AG20443 (cell line): Measurements from ENCODE around the gene RAX2.

Experiments
- DNase-seq: peaks from one replicate; pipeline ENCODE4 v3.0.0; 2012; ENCODE audit warnings: low spot score, mixed read lengths

Gene RAX2

DNA sequence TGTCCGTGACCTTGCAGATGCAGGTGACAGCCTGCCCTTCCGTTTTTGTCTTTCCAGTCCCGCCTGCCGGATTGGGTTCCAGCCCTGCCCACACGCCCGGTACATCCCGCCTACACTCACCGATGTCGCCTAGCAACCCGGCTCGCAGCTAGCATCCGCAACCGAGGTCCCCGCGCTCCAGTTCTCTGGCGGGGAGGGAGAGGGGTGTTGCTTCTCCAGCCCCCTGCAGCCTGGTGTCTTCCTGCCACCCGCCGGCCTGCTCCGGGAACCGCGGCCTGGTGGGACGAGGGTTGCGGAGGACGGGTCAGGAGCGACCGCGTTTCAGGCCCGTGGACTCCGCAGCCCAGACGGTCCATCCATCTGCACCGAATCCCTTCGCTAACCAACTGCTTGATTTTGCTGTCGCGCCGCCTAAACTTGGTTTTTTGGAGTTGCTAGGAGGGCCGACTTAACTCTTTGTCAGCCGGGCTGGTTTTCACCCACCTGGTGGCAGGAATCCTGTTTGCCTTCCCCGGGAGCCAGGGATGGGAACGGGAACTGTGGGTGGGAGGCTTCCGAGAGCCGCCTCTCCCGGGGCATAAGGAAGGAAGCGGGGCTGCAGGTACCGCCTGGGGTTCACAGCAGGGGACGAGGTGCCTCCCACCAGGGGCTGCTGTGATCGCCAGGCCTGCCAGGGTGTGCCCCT lies 29.5 kb upstream of the RAX2 start:
- DNase-seq, result peak; percentile 64

DNA sequence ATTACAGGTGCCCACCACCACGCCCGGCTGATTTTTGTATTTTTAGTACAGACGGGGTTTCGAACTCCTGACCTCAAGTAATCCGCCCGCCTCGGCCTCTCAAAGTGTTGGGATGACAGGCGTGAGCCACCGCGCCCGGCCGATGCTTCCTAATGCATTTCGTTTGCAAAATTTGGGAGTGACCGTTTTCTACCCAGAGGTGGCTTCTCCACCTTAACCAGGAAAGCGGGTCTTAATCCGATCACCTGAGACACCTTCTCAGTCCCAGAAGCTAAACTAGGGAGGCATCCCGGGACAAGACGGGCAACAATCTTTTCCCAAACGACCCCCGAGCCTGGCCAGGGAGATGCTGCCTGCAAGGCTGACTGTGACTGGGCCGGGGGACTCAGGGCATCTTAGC lies 29.0 kb upstream of the RAX2 start:
- DNase-seq, result no peak

DNA sequence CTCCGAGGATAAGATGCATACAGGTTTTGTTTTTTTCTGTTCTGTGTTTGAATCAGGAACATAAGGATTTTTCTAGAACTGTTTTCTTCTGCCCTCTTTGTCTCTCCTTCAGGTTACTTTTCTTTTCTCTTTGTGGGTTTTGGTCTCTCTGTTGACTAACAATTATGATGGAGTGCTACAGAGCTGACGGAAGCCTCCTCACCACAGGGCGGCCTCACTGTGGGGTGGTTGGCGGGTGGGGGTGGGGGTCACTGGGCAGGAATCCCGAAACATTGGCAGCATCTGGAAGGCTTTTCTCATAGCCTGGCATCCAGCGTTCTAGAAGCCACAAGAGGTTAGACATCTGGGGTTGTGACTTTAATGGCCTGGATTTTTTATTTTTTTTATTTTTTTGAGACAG lies 26.1 kb upstream of the RAX2 start:
- no peak for DNase-seq

DNA sequence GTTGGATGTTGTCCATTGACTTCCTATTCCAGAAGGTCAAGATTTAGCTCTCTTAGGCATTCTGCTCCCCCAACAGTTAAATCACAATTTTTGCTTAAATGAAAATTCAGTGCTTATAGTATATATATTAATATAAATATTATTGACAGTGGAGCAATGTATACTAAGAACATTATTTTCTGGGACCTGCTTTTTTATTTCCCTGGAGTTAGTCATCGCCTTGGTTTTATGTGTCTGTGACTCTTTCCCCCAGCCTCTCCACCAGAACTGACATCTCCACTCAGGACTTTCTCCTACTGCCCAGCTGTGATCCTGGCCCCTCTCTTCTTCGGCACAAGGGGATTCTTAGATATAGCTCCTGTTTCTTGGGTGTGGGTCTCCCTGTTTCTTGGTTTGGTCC lies 24.3 kb upstream of the RAX2 start:
- no peak for DNase-seq

DNA sequence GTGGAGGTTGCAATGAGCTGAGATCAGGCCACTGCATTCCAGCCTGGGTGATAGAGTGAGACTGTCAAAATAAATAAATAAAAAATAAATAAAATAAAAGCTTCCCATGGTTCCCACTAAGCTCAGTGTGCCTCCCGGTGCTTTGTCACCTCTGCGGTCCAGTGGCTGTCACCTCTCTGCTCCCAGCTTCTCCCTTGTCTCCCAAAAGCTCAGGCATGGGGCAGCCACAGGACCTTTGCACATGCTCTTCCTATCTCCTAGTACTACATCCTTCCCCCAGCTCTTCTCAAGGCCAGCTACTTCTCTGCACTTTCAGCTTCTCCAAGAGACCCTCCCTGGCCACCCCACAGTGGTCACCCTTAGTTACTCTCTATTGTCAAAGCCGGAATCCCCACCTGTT lies 21.8 kb upstream of the RAX2 start:
- no peak for DNase-seq

DNA sequence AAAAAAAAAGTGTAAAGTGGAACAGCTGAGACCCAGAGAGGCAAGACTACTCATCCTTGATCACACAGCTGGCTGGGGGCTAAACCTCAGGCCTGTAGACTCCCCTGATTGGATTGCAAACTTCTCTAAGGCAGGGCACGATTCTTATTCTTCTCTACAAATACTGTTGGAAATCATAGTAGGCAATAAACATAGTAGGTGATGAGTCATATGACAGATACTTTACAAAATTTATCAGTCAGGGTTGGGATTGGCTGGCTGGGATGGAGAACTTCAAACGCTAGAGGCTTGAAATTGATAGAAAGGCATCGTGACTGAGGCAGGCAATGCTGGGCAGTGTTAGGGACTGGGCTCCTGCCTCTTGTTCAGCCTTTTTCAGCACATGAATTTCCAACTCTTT lies 20.1 kb upstream of the RAX2 start:
- no peak for DNase-seq

DNA sequence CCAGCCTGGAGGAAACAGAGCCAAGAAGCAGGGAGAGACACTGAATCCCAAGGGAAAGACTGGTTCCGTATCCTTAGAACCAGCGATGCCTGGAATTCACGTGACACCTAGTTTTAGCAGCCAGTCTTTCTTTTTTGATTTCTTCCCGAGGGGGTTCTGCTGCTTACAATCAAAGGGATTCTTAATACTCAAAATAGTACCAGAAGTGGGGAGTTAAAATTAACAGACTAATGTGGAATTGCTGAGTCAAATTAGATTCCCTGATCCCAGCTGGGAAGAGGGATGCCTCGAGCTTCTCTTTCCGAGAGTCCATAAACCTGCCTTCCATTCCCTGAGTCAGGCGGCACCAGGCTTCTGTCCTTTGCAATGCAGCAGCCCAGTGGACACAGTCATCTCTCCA lies 18.9 kb upstream of the RAX2 start:
- no peak for DNase-seq

DNA sequence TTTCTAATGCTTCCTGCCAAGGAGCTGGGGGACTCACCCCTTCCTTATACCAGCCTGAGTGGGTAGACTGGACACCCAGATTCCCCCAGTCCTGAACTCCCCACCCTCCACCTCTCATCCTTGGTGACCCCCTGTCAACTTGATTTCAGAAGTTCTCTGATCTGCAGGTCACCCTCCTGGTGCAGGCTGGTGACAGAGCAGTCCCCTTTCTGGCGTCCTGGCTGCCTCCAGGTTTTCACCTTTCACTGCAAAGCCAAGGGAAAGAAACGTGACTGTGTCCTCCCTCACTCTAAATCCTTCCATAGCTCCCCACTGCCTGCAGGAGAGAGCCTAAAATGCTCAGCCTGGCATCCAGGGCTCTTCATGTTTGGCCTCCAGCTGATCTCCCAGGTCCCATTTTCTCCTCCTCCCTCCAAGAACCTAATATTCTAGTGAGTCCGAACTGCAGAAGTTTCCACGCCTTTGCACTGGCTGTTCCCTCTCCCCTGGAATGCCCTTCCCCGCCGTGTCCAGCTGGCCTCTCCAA lies 18.2 kb upstream of the RAX2 start:
- DNase-seq, result no peak

DNA sequence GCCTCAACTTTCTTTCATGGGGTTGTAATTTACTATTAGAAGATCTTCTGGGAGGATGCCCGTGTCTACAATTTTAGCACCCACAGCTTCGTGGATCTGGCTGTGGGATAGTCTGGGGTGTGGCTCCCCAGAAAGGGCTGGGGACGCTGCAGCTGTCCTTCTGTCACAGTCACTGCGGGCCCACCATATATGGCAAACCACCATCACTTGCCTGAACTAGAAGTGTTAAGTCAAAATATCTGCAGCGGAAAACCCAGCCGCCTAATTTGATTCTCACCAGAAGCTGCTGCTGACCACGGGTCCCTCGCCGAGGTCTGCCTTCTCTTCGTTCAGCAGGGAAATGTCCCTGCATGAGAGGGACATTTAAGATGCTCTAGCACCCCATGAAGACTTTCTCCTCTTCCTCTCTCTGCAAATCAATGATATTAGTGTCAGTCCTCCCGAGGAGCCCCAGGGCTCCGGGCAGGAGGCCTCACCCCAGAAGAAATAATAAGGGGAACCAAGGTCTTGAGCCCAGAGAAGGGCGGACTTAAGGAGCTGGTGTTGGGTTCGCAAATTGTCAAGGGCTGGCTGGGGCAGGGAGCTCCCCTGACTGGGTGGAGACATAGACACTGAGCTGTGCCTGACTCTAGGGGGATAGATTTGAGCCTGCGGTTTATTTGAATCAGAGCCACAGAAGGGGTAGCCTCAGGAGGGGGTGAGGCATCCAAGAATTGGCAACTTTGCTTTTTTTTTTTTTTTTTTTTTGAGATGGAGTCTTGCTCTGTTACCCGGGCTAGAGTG lies 17.2 kb upstream of the RAX2 start:
- no peak for DNase-seq

DNA sequence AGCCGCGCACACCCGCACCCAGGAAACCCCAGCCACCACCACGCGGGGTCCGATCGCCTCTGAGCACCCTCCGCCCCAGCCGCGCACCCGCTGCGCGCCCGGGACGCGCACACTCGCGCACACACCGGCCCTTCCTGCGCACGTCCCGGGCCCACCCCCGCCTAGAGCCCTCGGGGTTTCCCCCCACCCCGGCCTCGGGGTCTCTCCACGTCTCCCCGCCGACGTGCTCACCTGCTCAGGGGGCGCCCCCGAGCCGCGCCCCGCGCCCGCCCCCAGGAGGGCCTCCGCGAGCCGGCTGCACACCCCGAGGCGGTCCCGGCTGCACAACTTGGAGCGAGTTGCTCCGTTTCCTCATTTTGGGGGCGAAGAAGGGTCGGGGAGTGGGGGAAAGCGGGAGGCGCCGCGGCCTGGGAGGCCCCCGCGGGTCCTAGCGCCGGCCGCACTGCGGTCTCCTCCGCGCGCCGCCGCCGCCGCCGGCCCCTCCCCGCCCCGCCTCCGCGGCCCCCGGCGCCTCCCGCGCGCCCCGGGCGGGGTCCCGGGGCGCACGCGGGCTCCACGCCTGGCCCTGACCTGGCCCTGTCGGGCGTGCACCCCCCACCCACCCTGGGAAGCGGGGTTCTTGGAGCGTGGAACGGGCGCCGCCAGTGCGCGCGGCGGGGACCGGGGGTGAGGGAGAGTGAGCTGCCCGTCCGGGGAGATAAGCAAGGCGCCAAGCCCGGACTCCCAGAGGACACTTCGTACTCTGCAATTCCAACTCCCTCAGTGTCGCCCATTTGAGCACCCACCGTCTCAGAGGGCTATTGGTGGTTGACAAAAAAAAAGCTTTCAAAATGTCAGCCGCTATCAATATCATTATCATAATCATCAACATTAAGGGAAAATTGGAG lies 14.2 kb upstream of the RAX2 start, which contains the start of gene MATK:
Gene MATK (minus strand): TSS at position 444 of the 887 bp plus-strand sequence. CDS start 1,246 bp downstream, outside the sequence.
- DNase-seq, result no peak

DNA sequence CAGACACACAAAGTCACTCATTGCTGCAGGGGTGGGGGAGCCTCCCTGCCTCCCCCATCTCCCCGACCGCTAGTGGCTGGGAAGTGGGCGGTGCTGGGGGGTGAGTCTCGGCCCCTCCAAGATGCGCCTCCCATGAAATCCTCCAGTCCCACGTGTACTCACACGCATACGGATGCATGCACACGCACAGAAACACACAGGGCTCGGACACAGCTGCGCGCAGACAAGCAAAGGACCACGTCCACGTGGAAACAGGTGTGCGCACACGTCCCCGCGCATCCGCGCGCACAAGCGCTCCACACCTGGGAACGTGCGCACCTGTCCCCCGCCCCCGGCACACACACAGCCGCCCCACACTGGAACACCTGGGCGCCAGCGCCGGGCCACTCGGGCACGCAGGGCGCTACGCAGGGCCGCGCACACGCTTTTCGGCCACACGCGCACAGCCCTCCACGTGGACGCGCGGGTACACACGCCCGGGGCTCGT lies 13.5 kb upstream of the RAX2 start:
- DNase-seq, result no peak

DNA sequence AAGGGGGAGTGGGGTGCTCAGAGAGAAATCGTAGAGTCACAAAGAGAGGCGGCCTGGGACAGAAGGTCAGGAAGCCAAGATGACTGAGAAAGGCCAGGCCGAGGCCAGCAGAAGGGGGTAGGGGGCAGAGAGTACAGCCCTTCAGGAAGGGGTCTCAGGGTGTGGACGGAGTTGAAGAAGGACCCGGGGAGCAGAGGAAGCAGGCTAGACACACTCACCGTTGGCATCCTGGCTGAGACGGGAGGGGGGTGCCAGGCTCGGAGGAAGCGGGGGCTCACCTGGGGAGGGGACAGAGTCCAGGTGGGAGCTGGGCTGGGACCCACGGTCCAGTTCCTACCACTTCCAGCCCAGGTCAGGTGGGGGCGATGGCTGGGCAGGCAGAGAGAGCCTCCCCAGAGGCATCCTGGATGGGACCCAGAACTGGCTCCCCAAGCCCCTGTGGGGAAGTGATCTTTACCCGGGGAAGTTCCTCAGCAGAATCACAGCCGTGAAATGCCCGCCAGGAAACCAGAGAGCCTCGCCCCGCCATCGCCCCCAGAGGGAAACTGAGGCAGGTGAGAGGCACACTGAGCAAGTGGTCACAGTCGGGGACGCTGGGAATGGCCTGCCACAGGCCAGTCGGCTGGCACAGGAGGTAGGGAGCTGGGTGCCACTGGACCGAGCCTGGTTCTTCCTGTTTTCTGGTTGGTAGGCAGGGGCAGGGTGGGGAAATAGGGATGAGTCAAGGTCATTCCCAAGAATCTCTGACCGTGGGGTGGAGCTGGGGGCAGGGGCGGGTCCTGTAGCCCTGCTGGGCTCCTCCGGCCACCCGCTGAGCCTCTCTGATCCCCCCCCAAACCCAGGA lies 12.8 kb upstream of the RAX2 start:
- peak; percentile 48 for DNase-seq

DNA sequence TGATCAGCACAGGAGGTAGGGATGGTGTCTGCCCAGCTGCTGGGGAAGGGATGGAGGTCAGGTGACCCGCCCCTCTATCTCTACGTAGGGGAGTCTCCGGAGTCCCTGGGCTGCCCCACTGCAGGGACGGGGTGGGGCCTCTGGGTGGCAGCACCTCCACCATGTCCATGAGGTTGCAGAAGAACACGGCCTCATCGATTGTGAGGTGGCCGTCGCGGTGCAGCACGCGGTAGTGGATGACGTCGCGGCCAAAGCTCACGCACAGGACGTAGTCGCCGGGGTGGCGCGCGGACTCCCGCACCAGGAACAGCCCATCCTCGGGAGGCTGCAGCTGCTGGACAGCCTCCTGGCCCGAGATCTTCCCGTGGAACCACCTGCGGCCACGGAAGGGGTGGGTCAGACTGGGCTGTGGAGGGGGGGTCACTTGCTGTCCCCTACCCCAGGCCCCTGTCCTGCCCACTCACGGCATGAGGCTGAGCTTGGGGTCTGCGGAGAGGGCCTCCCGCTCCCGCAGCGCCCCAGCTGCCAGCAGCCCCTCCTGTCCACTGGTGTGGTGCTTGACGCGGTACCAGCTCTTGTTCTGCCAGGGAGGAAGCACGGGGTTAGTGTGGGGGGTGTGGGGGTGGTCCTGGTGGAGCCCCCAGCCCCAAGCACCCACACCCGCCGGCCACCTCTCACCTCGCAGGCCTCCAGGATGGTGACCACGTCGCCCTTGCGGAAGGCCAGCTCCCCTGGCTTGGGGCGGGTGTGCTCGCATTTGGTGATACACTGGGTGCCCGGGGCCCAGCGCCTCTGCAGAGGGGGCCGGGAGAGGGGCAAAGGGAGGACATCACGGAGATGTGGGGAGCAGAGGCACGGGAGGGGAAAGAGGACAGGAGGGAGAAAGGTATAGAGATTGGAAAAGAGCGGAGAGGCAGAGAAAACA lies 11.9 kb upstream of the RAX2 start:
- peak; percentile 35 for DNase-seq

DNA sequence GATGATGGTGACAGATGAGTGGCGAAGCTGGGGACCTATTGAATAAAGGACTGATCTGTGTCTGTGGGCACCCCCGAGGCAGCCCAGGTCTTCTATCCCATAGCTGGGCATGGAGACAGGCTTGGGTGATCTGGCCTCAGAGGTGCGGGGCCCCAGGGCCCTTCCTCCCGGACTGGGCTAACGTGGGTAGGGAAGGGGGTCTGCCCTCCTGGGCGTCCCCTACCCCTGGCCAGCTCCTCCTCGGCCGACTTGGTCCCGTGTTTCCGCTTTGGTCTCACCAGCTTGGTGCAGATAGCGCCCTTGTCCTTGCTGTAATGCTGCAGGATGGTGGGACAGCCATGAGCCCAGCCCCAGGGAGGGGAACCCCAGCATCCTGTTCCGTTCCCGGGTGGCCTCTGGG lies 10.9 kb upstream of the RAX2 start:
- no peak for DNase-seq

DNA sequence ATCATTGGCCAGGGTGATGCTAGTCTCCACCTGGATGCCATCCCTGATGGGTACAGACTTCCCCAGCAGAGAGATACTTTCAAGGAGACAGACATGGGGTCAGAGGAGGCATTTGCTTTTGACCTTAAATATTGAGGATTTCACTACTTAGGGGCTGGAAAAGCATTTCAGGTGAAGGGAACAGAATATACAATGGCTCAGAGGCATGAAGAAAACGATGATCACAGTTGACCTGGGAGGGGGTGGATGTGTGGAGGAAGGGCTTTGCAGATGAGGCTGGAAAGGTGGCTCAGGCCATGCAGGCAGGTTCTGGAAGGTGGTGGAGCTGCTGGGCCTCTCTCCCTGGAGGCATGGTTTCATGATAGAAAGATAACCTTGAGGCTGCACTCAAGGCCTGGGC lies 10.3 kb upstream of the RAX2 start:
- DNase-seq, result no peak

DNA sequence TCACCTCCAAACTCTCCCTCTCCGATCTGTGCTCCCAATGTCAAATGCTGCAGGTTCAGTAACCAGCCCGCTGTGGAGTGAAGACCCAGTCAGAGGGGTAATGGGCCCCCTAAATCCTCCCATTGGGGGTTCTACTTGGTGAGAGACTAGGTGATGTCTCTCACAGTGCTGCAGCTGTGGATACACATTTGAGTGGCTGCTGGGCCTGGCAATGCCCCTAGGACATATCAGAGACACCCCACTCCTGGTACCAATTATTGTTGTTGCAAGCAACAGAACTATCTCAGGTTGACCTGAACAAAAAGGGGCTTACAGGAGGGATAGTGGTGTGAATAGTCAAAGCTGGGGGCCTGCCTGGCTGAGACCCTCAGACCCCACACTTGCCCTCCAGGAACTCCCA lies 9.6 kb upstream of the RAX2 start:
- no peak for DNase-seq

DNA sequence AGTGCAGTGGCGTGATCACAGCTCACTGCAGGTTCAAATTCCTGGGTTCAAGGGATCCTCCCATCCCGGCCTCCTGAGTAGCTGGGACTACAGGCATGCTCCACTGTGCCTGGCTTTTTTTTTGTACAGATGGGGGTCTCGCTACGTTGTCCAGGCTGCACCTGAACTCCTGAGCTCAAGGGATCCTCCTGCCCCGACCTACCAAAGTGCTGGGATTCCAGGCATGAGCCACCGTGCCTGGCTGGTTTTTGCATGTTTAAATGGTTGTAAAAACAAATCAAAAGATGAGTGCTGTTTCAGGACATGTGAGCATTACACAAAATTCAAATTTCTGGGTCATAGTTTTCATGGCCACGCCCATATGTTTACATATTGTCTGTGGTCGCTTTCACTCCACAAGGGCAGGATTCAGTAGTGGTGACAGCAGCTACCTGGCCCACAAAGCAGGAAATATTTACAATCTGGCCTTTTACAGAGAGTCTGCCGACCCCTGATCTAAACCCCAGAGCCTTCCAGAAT lies 8.8 kb upstream of the RAX2 start:
- no peak for DNase-seq

DNA sequence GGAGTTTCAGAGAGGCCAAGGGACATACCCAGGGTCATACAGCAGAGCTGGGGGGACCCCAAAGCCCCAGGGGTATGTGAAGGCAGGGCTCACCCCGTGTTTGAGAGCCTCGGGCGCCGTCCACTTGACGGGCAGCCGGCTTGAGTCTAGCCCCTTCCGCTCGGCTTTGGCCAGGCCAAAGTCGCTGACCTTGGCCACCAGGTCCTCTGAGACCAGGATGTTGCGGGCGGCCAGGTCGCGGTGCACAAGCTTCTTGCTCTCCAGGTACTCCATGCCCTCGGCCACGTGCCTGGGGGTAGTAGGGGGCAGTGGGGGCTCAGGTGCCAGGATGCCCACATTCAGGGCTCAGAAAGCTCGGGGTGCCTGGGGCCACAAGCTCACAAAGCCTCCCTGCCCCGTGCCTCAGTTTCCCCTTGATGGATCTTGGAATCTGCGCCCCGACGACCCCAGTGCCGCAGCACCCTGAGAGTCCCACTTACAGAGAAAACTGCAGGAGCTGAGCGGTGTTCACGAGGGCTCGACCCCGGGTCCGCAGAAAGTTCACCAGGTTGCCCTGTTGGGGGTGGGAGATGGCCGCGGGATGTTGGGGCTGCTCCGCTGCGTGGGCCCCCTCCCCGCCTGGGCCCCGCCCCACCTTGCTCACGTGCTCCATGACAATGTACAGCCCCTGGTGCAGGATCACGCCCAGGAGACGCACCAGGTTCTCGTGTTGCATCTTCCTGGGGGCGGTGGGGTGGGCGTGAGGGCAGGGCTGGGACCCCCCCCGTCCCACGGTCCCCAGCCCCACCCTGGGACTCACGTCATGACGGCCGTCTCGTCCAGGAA lies 7.1 kb upstream of the RAX2 start:
- no peak for DNase-seq
